Vagina (tissue), 2 donors: ENCODE results near the gene CDK5R1. TPM values are rescaled to one million over a fixed set of nuclear protein-coding genes. Genes with fewer than 3 reads are reported as not detected.

Experiments
- DNase-seq, 2 donors: peaks; one replicate each; pipeline ENCODE4 v3.0.0-alpha.2; 2017; ENCODE audit errors: extremely low spot score in 2 of 2
- H3K27ac ChIP-seq: fragments of 200-600 bp; sonication (generic); one replicate; pipeline ENCODE4 v1.5.1; 2019
- H3K27me3 ChIP-seq: fragments of 200-600 bp; sonication (generic); one replicate; pipeline ENCODE4 v1.5.1; 2019
- H3K36me3 ChIP-seq, 2 donors: fragments of 200-600 bp; sonication (generic); one replicate each; pipeline ENCODE4 v1.5.1; 2017 to 2019
- H3K4me1 ChIP-seq: fragments of 200-600 bp; sonication (generic); one replicate; pipeline ENCODE4 v1.5.1; 2019
- H3K4me3 ChIP-seq, 2 donors: fragments of 200-600 bp; sonication (generic); 1 replicate in 1 of 2; 2 replicates in 1 of 2; pipeline ENCODE4 v1.5.1; 2016 to 2019
- H3K9me3 ChIP-seq: fragments of 200-600 bp; sonication (generic); one replicate; pipeline ENCODE4 v1.5.1; 2019
- POLR2A ChIP-seq, 2 donors: fragments of 450-650 bp; IDR thresholded peaks; one replicate each; pipeline ENCODE4 v1.6.1; 2017; ENCODE audit warnings: antibody characterized with exemption in 2 of 2, mild to moderate bottlenecking in 2 of 2, moderate library complexity in 2 of 2
- POLR2AphosphoS5 ChIP-seq, 2 donors: sonication (generic); formaldehyde crosslinking; IDR thresholded peaks; one replicate each; pipeline ENCODE4 v1.9.0; 2017; ENCODE audit warnings: antibody characterized with exemption in 2 of 2, mild to moderate bottlenecking in 2 of 2, low read depth in 1 of 2; ENCODE audit not compliant: insufficient read depth in 1 of 2
- intact Hi-C: fragments of 100-400 bp; cut with DNase I; formaldehyde crosslinking; loops from one replicate; pipeline ENCODE4 v1.15.1; 2023
- total RNA-seq: library from RNA; depleted of rRNA; stranded (reverse); fragments of >200 nt; gene quantifications from one replicate; pipeline ENCODE4 v1.2.3, GENCODE V29; 2016
- TF ChIP-seq, protein P1 (sequence below), 3 experiments: fragments of 450-650 bp in 2 of 3; fragments of 200-600 bp in 1 of 3; sonication (generic) in 1 of 3; IDR thresholded peaks; one replicate each; pipeline ENCODE4 v1.5.1; 2017 to 2019; ENCODE audit warnings: antibody characterized with exemption in 3 of 3, mild to moderate bottlenecking in 2 of 3, moderate library complexity in 2 of 3

CDK5R1 gene
- total RNA-seq, 1 donor from 2014 or later, result 4.9 TPM

DNA sequence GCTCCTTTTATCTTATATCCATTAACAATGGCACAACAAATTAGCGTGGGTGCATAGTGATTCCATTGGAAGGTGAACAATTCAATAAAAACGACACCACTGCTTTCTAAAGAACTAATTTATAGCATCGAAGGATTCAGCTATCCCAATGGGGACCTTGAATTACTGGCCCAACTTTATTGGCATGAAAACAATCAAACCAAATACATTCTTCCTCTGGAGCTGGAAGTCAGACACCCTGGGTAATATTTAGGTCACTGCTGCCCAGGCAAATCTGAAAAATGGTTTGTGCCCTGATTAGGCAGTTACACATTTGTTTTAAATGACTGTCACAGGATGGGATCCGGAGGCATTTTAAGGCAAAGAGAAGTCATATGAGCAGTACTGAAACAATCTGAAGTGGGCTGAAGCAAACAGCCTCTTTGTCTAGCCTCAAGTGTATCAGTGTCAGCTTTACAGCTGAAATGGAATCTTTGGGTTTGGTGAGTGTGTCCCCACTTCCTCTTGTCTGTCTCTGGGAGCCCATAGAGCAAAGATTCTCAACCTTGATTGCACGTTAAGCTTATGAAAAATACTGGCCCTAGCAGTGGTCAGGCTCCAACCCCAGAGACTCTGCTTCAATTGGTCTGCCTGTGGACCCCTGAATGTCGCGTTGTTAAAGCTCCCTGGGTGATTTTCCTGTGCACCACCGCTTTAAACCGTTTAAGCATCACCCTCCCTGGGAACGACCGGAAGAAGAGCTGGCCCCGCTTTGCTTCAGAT lies 30.3 kb downstream of the CDK5R1 start:
- no peak for DNase-seq
- peaks cover 15% of the 10 kb centered on the region for H3K4me1 ChIP-seq
- H3K36me3 ChIP-seq, result no peaks in the 10 kb centered on the region
- no peaks in the 10 kb centered on the region for H3K9me3 ChIP-seq
- H3K27ac ChIP-seq, result no peak overlapping the region
- intact Hi-C loops, result no loop called here
- no peak for TF ChIP-seq POLR2AphosphoS5 (IDR thresholded peaks at IDR 0.05; ENCODE audit: insufficient read depth in 1 of 2, low read depth in 1 of 2)
- no peak for TF ChIP-seq POLR2A (IDR thresholded peaks at IDR 0.05)
- TF ChIP-seq, protein P1, sequence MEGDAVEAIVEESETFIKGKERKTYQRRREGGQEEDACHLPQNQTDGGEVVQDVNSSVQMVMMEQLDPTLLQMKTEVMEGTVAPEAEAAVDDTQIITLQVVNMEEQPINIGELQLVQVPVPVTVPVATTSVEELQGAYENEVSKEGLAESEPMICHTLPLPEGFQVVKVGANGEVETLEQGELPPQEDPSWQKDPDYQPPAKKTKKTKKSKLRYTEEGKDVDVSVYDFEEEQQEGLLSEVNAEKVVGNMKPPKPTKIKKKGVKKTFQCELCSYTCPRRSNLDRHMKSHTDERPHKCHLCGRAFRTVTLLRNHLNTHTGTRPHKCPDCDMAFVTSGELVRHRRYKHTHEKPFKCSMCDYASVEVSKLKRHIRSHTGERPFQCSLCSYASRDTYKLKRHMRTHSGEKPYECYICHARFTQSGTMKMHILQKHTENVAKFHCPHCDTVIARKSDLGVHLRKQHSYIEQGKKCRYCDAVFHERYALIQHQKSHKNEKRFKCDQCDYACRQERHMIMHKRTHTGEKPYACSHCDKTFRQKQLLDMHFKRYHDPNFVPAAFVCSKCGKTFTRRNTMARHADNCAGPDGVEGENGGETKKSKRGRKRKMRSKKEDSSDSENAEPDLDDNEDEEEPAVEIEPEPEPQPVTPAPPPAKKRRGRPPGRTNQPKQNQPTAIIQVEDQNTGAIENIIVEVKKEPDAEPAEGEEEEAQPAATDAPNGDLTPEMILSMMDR (IDR thresholded peaks at IDR 0.05), result no peak
- no peak overlapping the region for H3K4me3 ChIP-seq
- H3K27me3 ChIP-seq, result no peaks in the 10 kb centered on the region

- intact Hi-C loops, result no loop called here
- Histone ChIP-seq H3K9me3 (no peaks in the 10 kb centered on the region), H3K4me3 (no peak overlapping the region), H3K36me3 (no peaks in the 10 kb centered on the region), H3K4me1 (peaks cover 15% of the 10 kb centered on the region), H3K27me3 (no peaks in the 10 kb centered on the region), H3K27ac (no peak overlapping the region)
- DNase-seq, result no peak
- no peak for TF ChIP-seq POLR2AphosphoS5 (IDR thresholded peaks at IDR 0.05; ENCODE audit: insufficient read depth in 1 of 2, low read depth in 1 of 2)
- TF ChIP-seq POLR2A (IDR thresholded peaks at IDR 0.05), result no peak
- TF ChIP-seq, protein P1 (IDR thresholded peaks at IDR 0.05), result no peak
Observed at GRCh38 chr17:32517982-32518381, 31.2 kb downstream of the CDK5R1 start.

- DNase-seq, result no peak
- Histone ChIP-seq H3K36me3 (no peaks in the 10 kb centered on the region), H3K27me3 (no peaks in the 10 kb centered on the region), H3K4me3 (peak overlapping the region; percentile 43 to 68), H3K4me1 (peaks cover 15% of the 10 kb centered on the region), H3K27ac (no peak overlapping the region), H3K9me3 (no peaks in the 10 kb centered on the region)
- intact Hi-C loops, result no loop called here
- TF ChIP-seq POLR2A (IDR thresholded peaks at IDR 0.05) (no peak), POLR2AphosphoS5 (IDR thresholded peaks at IDR 0.05; ENCODE audit: insufficient read depth in 1 of 2, low read depth in 1 of 2) (no peak)
- TF ChIP-seq, protein P1 (IDR thresholded peaks at IDR 0.05), result no peak
Observed at GRCh38 chr17:32518646-32519227, 31.9 kb downstream of the CDK5R1 start.

- no peaks in the 10 kb centered on the region for H3K36me3 ChIP-seq
Observed at GRCh38 chr17:32519228-32520103, 32.7 kb downstream of the CDK5R1 start.

More at GRCh38 chr17:32519228-32520103, 32.7 kb downstream of the CDK5R1 start:
- Histone ChIP-seq H3K9me3 (no peaks in the 10 kb centered on the region), H3K27ac (no peak overlapping the region), H3K4me1 (peaks cover 15% of the 10 kb centered on the region), H3K4me3 (peak overlapping the region; percentile 43 to 68), H3K27me3 (no peaks in the 10 kb centered on the region)
- intact Hi-C loops, result no loop called here
- TF ChIP-seq POLR2A (IDR thresholded peaks at IDR 0.05) (no peak), POLR2AphosphoS5 (IDR thresholded peaks at IDR 0.05; ENCODE audit: insufficient read depth in 1 of 2, low read depth in 1 of 2) (no peak)
- TF ChIP-seq, protein P1 (IDR thresholded peaks at IDR 0.05), result no peak
- DNase-seq, result no peak
